GM12878 (cell line): Measurements from ENCODE around the gene XG. TPM values are rescaled to one million over a fixed set of nuclear protein-coding genes. Genes with fewer than 3 reads are reported as not detected.

Experiments used
- ATAC-seq: fragments of 200-7000 bp; cut with Tn5 transposase; 3 replicates; pipeline ENCODE4 v1.9.1; 2020; ENCODE audit warnings: mild to moderate bottlenecking, moderate library complexity
- BruUV-seq: library from RNA; stranded (reverse); fragments of 400-500 nt; replicated peaks from 2 replicates; lab custom pipeline; 2021; lab: Mats Ljungman, UMichigan
- CTCF ChIA-PET: fragments of 300-600 bp; sonication (Branson Sonifier 250); formaldehyde crosslinking; extraction: SDS; loops from one replicate; lab custom pipeline; 2021; ENCODE audit warnings: inconsistent platforms; lab: Yijun Ruan, JAX
- POLR2A ChIA-PET: fragments of 350-600 bp; formaldehyde crosslinking; extraction: SDS; loops from one replicate; lab custom pipeline; 2021; ENCODE audit warnings: inconsistent platforms; lab: Charles Lee
- RAD21 ChIA-PET: fragments of 300-600 bp; sonication (Branson Sonifier 250); formaldehyde crosslinking; loops from one replicate; lab custom pipeline; 2023; ENCODE audit warnings: antibody characterized with exemption; ENCODE audit not compliant: unreplicated experiment; lab: Charles Lee
- SMC1A ChIA-PET: fragments of 300-600 bp; sonication (Branson Sonifier 250); formaldehyde crosslinking; loops from one replicate; lab custom pipeline; 2023; ENCODE audit not compliant: unreplicated experiment, uncharacterized antibody; lab: Charles Lee
- DNase-seq: peaks from one replicate; pipeline ENCODE4 v3.0.0-alpha.2; 2011; ENCODE audit warnings: low read depth, low spot score
- FAIRE-seq: peaks from 3 replicates; lab custom pipeline; 2011; peaks lifted over from hg19 to GRCh38; lab: Jason Lieb, UNC
- H2AFZ ChIP-seq: 2 replicates; pipeline ENCODE4 v1.6.0; 2011; ENCODE audit warnings: low read depth, low read length, control low read depth; ENCODE audit not compliant: control insufficient read depth
- H3K27ac ChIP-seq: 2 replicates; pipeline ENCODE4 v1.5.1; 2011; ENCODE audit warnings: control low read depth; ENCODE audit not compliant: control insufficient read depth, insufficient read depth
- H3K27me3 ChIP-seq, 2 experiments: replicated peaks in 1 of 2; 2 replicates each; pipeline versions ENCODE4 v1.6.0 to v1.6.1; 2011; ENCODE audit warnings: low read length in 1 of 2; ENCODE audit not compliant: control insufficient read depth in 2 of 2, insufficient read depth in 2 of 2
- H3K36me3 ChIP-seq, 2 experiments: 2 replicates each; pipeline ENCODE4 v1.5.1; 2011; ENCODE audit warnings: low read length in 1 of 2; ENCODE audit not compliant: control insufficient read depth in 2 of 2, insufficient read depth in 2 of 2
- H3K4me1 ChIP-seq: 2 replicates; pipeline ENCODE4 v1.6.1; 2011; ENCODE audit warnings: mild to moderate bottlenecking, low read length, moderate library complexity, mixed read lengths; ENCODE audit not compliant: control insufficient read depth, insufficient read depth
- H3K4me2 ChIP-seq: 2 replicates; pipeline ENCODE4 v1.6.0; 2011; ENCODE audit warnings: control low read depth; ENCODE audit not compliant: control insufficient read depth, insufficient read depth
- H3K4me3 ChIP-seq: fragments of 200-600 bp; sonication (generic); 2 replicates; pipeline ENCODE4 v1.5.1; 2016
- H3K79me2 ChIP-seq: 2 replicates; pipeline ENCODE4 v1.6.0; 2011; ENCODE audit warnings: low read length; ENCODE audit not compliant: control insufficient read depth, insufficient read depth
- H3K9ac ChIP-seq: 2 replicates; pipeline ENCODE4 v1.8.0; 2011; ENCODE audit warnings: low read length, control low read depth, mixed read lengths; ENCODE audit not compliant: control insufficient read depth, insufficient read depth
- H3K9me3 ChIP-seq: replicated peaks from 3 replicates; pipeline ENCODE4 v1.5.1; 2011; ENCODE audit warnings: mild to moderate bottlenecking, low read length; ENCODE audit not compliant: control insufficient read depth, insufficient read depth
- H4K20me1 ChIP-seq: 2 replicates; pipeline ENCODE4 v1.6.0; 2011; ENCODE audit not compliant: control insufficient read depth, insufficient read depth
- FOS ChIP-seq: IDR thresholded peaks from 3 replicates; pipeline ENCODE4 v1.6.1; 2011; ENCODE audit warnings: borderline replicate concordance; ENCODE audit not compliant: insufficient read length; ENCODE audit errors: extremely low read depth
- GABPA ChIP-seq: IDR thresholded peaks from 2 replicates; pipeline ENCODE4 v1.6.1; 2014; ENCODE audit warnings: antibody characterized with exemption, low read depth, mild to moderate bottlenecking, inconsistent platforms
- IRF4 ChIP-seq: IDR thresholded peaks from 2 replicates; pipeline ENCODE4 v1.6.1; 2011; ENCODE audit warnings: low read depth, low read length
- MTA2 ChIP-seq: fragments of 450-650 bp; IDR thresholded peaks from 2 replicates; pipeline ENCODE4 v1.6.1; 2016; ENCODE audit warnings: low read depth, mild to moderate bottlenecking, moderate library complexity
- MTA3 ChIP-seq: IDR thresholded peaks from 2 replicates; pipeline ENCODE4 v1.6.1; 2012; ENCODE audit warnings: low read length, inconsistent platforms, borderline replicate concordance
- NRF1 ChIP-seq: conservative IDR thresholded peaks from 2 replicates; pipeline ENCODE4 v1.6.1; 2011; ENCODE audit warnings: mild to moderate bottlenecking, low read depth, low read length, improper control_type of control experiment
- RFX5 ChIP-seq: IDR thresholded peaks from 2 replicates; pipeline ENCODE4 v1.6.1; 2011; ENCODE audit warnings: low read depth, low read length, improper control_type of control experiment
- RUNX3 ChIP-seq: IDR thresholded peaks from 2 replicates; pipeline ENCODE4 v1.6.1; 2012; ENCODE audit warnings: low read length, inconsistent platforms
- SP1 ChIP-seq: IDR thresholded peaks from one replicate; pipeline ENCODE4 v1.6.1; 2011; ENCODE audit warnings: low read depth, low read length
- WRNIP1 ChIP-seq: IDR thresholded peaks from 2 replicates; pipeline ENCODE4 v1.6.1; 2011; ENCODE audit warnings: low read depth, low read length, improper control_type of control experiment, borderline replicate concordance
- ZSCAN29 ChIP-seq: fragments of 450-650 bp; IDR thresholded peaks from 2 replicates; pipeline ENCODE4 v1.6.1; 2017; ENCODE audit warnings: mild to moderate bottlenecking, moderate library complexity
- WGBS: methylation state at CpG from one replicate; pipeline ENCODE4 v1.1.6; 2016; ENCODE audit warnings: low lambda C conversion rate; ENCODE audit not compliant: insufficient replicate concordance, insufficient coverage; ENCODE audit errors: missing lambda C conversion rate; 5-methylcytosine and 5-hydroxymethylcytosine counted together
- in situ Hi-C: fragments of 300-500 bp; cut with MboI; formaldehyde crosslinking; loops from 9 replicates; pipeline ENCODE4 v1.14.3; 2018; ENCODE audit warnings: mixed read lengths
- intact Hi-C: fragments of 100-400 bp; cut with micrococcal nuclease; formaldehyde crosslinking; loops from one replicate; pipeline ENCODE4 v1.14.2; 2022; ENCODE audit not compliant: unreplicated experiment
- polyA plus RNA-seq, 11 experiments: library from polyadenylated mRNA; depleted of rRNA in 4 of 11; unstranded in 6 of 11; stranded (reverse) in 5 of 11; fragments of >200 nt; fragmentation: Nextera tagmentation in 4 of 11; fragmentation: Illumina TruSeq in 1 of 11; extraction: Ambion mirVana in 4 of 11; extraction: Trizol in 1 of 11; gene quantifications; 1 replicate in 1 of 11; 2 replicates in 10 of 11; pipeline versions ENCODE4 v1.2.1 to v1.2.3, GENCODE V29; 2011 to 2016; ENCODE audit warnings: inconsistent platforms in 2 of 11, missing spikeins in 2 of 11, low read depth in 1 of 11
- total RNA-seq, 4 experiments: library from RNA; depleted of rRNA in 3 of 4; stranded (reverse); fragments of >200 nt in 3 of 4; fragmentation: Illumina TruSeq in 1 of 4; extraction: Trizol in 1 of 4; gene quantifications; 2 replicates each; pipeline versions ENCODE4 v1.2.1 to v1.2.3, GENCODE V29; 2013 to 2021
- TF ChIP-seq, protein P1 (sequence below): fragments of 450-650 bp; IDR thresholded peaks from 2 replicates; pipeline ENCODE4 v1.6.1; 2017; ENCODE audit warnings: mild to moderate bottlenecking, low read depth, inconsistent platforms; ENCODE audit not compliant: poor library complexity, severe bottlenecking
- TF ChIP-seq, protein P2 (sequence below): IDR thresholded peaks from 2 replicates; pipeline ENCODE4 v1.6.1; 2012; ENCODE audit warnings: low read depth, low read length, improper control_type of control experiment
- TF ChIP-seq, protein P3 (sequence below): IDR thresholded peaks from 2 replicates; pipeline ENCODE4 v1.6.1; 2012; ENCODE audit warnings: low read length, inconsistent platforms
- TF ChIP-seq, protein P4 (sequence below): fragments of 450-650 bp; IDR thresholded peaks from 2 replicates; pipeline ENCODE4 v1.6.1; 2018; ENCODE audit warnings: borderline replicate concordance, mild to moderate bottlenecking; ENCODE audit not compliant: partially characterized antibody
- TF ChIP-seq, protein P5 (sequence below): fragments of 450-650 bp; IDR thresholded peaks from 2 replicates; pipeline ENCODE4 v1.6.1; 2017; ENCODE audit warnings: mild to moderate bottlenecking

XG gene
- total and polyA plus RNA-seq, 10 of the 15 experiments (the other 5 are each of a cell fraction or from before 2014, with no cell fraction given): not detected

DNA sequence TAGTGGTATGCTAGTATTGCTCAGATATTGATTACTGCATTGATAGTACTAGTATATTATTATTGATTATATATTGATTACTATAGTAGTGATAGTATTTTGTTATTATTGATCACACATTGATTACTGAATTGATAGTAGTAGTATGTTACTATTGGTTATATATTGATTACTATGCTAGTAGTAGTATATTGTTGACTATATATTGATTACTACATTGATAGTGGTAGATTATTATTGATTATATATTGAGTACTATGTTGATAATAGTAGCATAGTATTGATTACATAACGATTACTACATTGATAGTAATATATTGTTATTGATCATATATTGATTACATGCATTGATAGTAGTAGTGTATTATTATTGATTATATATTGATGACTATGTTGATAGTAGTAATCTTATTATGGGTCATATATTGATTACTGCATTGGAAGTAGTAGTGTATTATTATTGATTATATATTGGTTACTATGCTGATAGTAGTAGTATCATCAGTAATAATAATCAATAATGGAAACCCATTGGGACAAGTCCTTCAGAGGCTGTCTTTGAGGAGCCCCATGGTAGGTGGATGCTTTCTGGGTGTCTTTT is 107.5 kb downstream of the XG start:
- Histone ChIP-seq H2AFZ (no peak overlapping the region), H3K27ac (no peak overlapping the region), H3K79me2 (no peaks in the 10 kb centered on the region), H3K4me3 (no peak overlapping the region), H3K9me3 (no peaks in the 10 kb centered on the region; the same call in 2 of the 3 replicates), H4K20me1 (no peaks in the 10 kb centered on the region), H3K36me3 (no peaks in the 10 kb centered on the region), H3K4me2 (no peak overlapping the region), H3K27me3 (no peaks in the 10 kb centered on the region), H3K4me1 (no peaks in the 10 kb centered on the region), H3K9ac (no peak overlapping the region)
- CTCF ChIA-PET: no interaction called here
- WGBS: 48% methylated on average over 1 of the region's 1 CpG
- no peak for ATAC-seq
- no TSS peak for BruUV-seq
- POLR2A ChIA-PET: no interaction called here
- no peak for DNase-seq
- RAD21 ChIA-PET: no interaction called here
- intact Hi-C loops (no loop called here), in situ Hi-C loops (no loop called here)
- no peak for FAIRE-seq
- SMC1A ChIA-PET: no interaction called here
- TF ChIP-seq ZSCAN29 (no peak), FOS (no peak), WRNIP1 (no peak), MTA2 (no peak), RUNX3 (no peak), SP1 (no peak), RFX5 (no peak), GABPA (no peak), NRF1 (no peak), MTA3 (no peak), IRF4 (no peak)
- TF ChIP-seq, protein P1, sequence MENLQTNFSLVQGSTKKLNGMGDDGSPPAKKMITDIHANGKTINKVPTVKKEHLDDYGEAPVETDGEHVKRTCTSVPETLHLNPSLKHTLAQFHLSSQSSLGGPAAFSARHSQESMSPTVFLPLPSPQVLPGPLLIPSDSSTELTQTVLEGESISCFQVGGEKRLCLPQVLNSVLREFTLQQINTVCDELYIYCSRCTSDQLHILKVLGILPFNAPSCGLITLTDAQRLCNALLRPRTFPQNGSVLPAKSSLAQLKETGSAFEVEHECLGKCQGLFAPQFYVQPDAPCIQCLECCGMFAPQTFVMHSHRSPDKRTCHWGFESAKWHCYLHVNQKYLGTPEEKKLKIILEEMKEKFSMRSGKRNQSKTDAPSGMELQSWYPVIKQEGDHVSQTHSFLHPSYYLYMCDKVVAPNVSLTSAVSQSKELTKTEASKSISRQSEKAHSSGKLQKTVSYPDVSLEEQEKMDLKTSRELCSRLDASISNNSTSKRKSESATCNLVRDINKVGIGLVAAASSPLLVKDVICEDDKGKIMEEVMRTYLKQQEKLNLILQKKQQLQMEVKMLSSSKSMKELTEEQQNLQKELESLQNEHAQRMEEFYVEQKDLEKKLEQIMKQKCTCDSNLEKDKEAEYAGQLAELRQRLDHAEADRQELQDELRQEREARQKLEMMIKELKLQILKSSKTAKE: no peak
- TF ChIP-seq, protein P2, sequence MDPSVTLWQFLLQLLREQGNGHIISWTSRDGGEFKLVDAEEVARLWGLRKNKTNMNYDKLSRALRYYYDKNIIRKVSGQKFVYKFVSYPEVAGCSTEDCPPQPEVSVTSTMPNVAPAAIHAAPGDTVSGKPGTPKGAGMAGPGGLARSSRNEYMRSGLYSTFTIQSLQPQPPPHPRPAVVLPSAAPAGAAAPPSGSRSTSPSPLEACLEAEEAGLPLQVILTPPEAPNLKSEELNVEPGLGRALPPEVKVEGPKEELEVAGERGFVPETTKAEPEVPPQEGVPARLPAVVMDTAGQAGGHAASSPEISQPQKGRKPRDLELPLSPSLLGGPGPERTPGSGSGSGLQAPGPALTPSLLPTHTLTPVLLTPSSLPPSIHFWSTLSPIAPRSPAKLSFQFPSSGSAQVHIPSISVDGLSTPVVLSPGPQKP: no peak
- TF ChIP-seq, protein P3, sequence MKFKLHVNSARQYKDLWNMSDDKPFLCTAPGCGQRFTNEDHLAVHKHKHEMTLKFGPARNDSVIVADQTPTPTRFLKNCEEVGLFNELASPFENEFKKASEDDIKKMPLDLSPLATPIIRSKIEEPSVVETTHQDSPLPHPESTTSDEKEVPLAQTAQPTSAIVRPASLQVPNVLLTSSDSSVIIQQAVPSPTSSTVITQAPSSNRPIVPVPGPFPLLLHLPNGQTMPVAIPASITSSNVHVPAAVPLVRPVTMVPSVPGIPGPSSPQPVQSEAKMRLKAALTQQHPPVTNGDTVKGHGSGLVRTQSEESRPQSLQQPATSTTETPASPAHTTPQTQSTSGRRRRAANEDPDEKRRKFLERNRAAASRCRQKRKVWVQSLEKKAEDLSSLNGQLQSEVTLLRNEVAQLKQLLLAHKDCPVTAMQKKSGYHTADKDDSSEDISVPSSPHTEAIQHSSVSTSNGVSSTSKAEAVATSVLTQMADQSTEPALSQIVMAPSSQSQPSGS: no peak
- TF ChIP-seq, protein P4, sequence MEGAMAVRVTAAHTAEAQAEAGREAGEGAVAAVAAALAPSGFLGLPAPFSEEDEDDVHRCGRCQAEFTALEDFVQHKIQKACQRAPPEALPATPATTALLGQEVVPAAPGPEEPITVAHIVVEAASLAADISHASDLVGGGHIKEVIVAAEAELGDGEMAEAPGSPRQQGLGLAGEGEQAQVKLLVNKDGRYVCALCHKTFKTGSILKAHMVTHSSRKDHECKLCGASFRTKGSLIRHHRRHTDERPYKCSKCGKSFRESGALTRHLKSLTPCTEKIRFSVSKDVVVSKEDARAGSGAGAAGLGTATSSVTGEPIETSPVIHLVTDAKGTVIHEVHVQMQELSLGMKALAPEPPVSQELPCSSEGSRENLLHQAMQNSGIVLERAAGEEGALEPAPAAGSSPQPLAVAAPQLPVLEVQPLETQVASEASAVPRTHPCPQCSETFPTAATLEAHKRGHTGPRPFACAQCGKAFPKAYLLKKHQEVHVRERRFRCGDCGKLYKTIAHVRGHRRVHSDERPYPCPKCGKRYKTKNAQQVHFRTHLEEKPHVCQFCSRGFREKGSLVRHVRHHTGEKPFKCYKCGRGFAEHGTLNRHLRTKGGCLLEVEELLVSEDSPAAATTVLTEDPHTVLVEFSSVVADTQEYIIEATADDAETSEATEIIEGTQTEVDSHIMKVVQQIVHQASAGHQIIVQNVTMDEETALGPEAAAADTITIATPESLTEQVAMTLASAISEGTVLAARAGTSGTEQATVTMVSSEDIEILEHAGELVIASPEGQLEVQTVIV: no peak
- TF ChIP-seq, protein P5, sequence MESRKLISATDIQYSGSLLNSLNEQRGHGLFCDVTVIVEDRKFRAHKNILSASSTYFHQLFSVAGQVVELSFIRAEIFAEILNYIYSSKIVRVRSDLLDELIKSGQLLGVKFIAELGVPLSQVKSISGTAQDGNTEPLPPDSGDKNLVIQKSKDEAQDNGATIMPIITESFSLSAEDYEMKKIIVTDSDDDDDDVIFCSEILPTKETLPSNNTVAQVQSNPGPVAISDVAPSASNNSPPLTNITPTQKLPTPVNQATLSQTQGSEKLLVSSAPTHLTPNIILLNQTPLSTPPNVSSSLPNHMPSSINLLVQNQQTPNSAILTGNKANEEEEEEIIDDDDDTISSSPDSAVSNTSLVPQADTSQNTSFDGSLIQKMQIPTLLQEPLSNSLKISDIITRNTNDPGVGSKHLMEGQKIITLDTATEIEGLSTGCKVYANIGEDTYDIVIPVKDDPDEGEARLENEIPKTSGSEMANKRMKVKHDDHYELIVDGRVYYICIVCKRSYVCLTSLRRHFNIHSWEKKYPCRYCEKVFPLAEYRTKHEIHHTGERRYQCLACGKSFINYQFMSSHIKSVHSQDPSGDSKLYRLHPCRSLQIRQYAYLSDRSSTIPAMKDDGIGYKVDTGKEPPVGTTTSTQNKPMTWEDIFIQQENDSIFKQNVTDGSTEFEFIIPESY: no peak
